GM08714 (cell line): Measurements from ENCODE around the gene SPINDOC.
A peak's percentile ranks its signal among the peaks of the same experiment; 100 is the strongest.
"Not testable (repeated sequence)": the region's sequence is repeated elsewhere in the genome, so short reads cannot be mapped to it uniquely, and the experiment has no call there.

Source experiments
- H3K4me3 ChIP-seq: fragments of 200-500 bp; sonication (Bioruptor generic); 2 replicates; pipeline ENCODE4 v1.5.1; 2014; ENCODE audit warnings: mild to moderate bottlenecking, low read length, inconsistent platforms
- ZNF274 ChIP-seq: IDR thresholded peaks from 2 replicates; pipeline ENCODE4 v1.6.1; 2012; ENCODE audit warnings: mild to moderate bottlenecking, low read depth, low read length

Gene SPINDOC

GRCh38 chr11:63847363-63847762 lies 34.1 kb downstream of the SPINDOC start:
- H3K4me3 ChIP-seq = no peak overlapping the region
- TF ChIP-seq ZNF274 = no peak

DNA sequence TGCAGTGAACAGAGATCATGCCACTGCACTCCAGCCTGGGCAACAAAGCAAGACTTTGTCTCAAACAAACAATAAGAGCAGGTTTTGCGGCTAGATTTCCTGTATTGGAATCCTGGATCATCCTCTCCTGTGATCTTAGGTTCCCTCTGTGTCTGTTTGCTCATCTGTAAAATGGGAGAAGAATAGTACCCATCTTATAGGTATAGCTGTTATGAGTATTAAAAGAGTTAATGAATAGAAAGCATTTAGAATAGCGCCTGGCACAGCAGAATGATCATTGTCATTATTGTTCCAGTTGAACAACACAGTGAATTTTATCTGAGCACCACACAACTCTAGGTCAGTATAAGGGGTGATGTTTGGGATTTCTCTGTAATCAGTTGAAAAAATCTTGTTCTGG lies 36.4 kb downstream of the SPINDOC start:
- no peak overlapping the region for H3K4me3 ChIP-seq
- no peak for TF ChIP-seq ZNF274

GRCh38 chr11:63850920-63851319 lies 37.7 kb downstream of the SPINDOC start:
- H3K4me3 ChIP-seq = peak overlapping the region; percentile 40; the same call in 1 of the 2 replicates
- no peak for TF ChIP-seq ZNF274

DNA sequence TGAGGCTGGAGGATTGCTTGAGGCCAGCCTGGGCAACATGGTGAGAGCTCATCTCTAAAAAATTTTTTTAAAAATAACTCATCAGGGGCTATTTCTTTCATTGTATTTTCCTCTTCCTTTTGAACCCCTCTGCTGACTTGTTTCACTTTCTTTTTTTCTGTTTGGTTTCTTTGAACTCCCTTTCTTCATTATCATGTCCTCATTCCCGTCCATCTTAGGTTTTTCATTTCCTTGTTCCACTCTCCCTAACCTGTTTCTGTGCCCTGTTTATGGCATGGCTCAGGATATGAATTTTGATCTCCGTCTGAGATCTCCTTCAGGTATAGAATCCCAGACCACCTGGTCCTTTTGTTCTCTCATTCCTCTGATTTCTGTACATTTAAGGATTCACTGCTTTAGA lies 38.1 kb downstream of the SPINDOC start:
- peak overlapping the region; percentile 40; the same call in 1 of the 2 replicates for H3K4me3 ChIP-seq
- no peak for TF ChIP-seq ZNF274

GRCh38 chr11:63853476-63853875 lies 40.2 kb downstream of the SPINDOC start:
- TF ChIP-seq ZNF274 = no peak
- no peak overlapping the region for H3K4me3 ChIP-seq

DNA sequence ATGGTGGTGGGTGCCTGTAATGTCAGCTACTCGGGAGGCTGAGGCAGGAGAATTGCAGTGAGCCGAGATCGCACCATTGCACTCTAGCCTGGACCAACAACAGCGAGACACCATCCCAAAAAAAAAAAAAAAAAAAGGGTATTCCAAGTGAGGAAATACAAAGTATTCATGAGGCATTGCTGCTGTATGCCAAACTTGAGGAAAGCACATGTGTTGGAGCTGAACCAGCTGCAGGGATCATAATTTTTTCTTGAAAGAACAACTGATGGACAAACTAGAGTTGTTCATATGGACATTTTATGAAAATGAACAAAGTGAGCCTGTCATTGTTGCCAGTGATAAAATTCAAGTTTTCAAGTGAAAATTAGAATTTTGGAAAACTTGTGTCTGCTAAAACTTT lies 41.4 kb downstream of the SPINDOC start:
- H3K4me3 ChIP-seq = no peak overlapping the region
- TF ChIP-seq ZNF274 = no peak

DNA sequence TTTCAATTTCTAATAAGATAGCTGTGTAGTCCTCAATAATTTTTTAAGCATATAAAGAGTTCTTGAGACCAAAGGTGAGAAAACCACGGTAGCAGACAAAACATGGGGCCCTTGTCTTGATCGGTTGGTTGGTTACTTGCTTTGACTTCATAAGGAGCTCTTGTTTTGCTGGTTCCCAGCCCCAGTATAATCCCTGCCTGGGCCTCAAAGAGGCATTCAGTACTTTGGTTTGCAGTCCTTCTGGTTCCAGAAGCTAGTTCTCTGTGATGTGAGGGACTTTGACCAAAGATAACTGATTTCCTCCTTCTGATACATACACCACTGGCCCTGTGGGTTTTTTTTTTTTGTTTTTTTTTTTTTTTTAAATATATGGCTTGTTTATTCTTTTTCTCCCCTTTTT lies 42.7 kb downstream of the SPINDOC start:
- H3K4me3 ChIP-seq = no peak overlapping the region
- no peak for TF ChIP-seq ZNF274

DNA sequence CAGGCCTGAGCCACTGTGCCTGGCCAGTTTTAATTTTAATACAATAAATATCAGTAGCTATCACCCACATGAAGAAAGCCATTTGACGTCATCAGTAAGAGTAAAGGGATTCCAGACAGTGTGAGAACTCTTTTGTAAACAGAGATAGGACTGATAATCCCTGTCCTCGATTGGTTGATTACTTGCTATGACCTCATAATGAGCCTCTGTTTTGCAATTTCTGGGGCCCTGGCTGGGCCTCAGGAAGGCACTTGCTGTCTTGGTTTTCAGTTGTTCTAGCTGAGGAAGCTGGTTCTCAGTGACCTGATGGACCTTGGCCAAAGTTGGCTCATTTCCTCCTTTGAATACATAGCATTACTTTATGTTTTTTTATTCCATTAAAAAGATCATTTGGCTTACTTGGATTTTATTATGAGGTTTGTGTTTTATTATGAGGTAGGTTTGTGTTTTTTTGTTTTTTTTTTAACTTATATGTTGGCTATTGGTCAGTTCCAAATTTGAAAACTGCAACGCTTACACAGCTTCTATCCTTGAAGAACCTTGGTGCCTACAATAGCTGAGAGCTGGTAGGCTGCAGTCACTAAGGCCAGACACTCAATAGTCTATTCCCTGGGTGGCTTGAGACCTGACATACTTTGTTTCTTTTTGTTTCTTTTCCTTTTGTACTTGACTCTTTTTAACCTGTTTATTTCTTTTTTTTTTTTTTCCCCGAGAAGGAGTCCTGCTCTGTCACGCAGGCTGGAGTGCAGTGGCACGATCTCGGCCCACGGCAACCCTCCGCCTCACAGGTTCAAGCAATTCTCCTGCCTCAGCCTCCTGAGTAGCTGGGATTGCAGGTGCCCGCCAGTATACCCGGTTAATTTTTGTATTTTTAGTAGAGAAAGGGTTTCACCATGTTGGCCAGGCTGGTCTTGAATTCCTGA lies 45.6 kb downstream of the SPINDOC start:
- no peak for TF ChIP-seq ZNF274
- H3K4me3 ChIP-seq = no peak overlapping the region

GRCh38 chr11:63862923-63863322 lies 49.7 kb downstream of the SPINDOC start:
- TF ChIP-seq ZNF274 = no peak
- H3K4me3 ChIP-seq = no peak overlapping the region

DNA sequence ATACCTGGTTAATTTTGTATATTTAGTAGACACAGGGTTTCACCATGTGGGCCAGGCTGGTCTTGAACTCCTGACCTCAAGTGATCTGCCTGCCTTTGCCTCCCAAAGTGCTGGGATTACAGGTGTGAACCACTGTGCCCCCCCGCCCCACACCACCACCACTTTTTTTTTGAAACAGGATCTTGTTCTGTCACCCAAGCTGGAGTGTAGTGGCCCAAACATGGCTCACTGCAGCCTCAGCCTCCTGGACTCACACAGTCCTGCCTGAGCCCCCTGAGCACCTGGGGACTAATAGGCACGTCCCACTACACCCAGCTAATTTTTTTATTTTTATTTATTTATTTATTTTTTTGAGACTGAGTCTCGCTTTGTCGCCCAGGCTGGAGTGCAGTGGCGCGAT lies 50.4 kb downstream of the SPINDOC start:
- H3K4me3 ChIP-seq = not testable (repeated sequence)

DNA sequence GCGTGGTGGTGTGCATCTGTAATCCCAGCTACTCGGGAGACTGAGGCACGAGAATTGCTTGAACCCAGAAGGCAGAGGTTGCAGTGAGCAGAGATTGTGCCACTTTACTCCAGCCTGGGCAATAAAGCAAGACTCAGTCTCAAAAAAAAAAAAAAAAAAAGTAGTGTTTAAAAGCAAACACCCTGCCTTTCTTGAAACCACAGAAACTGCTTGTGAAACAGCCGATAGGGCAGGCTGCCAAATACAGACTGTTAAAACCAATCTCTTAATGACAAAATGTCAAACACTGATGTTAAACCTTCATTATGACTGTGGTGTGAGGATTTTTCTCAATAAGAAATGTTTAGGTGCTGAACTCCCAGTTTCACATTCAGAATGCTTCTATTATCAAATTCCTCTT lies 53.0 kb downstream of the SPINDOC start:
- TF ChIP-seq ZNF274 = no peak
- no peak overlapping the region for H3K4me3 ChIP-seq

GRCh38 chr11:63867511-63867910 lies 54.3 kb downstream of the SPINDOC start:
- no peak for TF ChIP-seq ZNF274
- H3K4me3 ChIP-seq = no peak overlapping the region

GRCh38 chr11:63868399-63869064 lies 55.3 kb downstream of the SPINDOC start:
- no peak for TF ChIP-seq ZNF274
- H3K4me3 ChIP-seq = no peak overlapping the region

GRCh38 chr11:63869171-63869591 lies 55.9 kb downstream of the SPINDOC start:
- no peak for TF ChIP-seq ZNF274

DNA sequence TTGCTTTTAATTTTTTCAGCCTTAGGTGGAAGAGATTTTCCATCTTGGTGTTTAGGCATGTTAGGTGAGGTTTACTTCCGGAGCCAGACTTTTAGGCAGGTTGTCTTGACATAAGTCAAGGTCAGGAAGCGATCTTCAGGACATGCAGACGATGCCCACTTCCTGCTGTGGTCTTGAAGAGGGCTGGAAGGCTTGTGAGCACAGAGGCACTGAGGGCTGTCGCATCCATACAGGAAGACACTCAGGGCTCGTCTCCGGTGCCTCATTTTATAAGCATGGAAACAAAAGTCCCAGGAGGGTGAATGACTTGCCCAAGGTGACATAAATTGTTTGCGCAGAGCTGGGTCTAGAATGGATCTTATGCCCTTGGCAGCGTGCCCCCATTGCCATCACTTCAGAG lies 56.4 kb downstream of the SPINDOC start:
- TF ChIP-seq ZNF274 = no peak
- H3K4me3 ChIP-seq = no peak overlapping the region

More at GRCh38 chr11:63869171-63869591, 55.9 kb downstream of the SPINDOC start:
- no peak overlapping the region for H3K4me3 ChIP-seq
